A673 (cell line): ENCODE measurements around the gene TIMP4. TPM values are rescaled to one million over a fixed set of nuclear protein-coding genes. Genes with fewer than 3 reads are reported as not detected.

ENCODE experiments used
- BruUV-seq: library from RNA; stranded (reverse); fragments of 400-500 nt; replicated peaks from 2 replicates; lab custom pipeline; 2021; lab: Mats Ljungman, UMichigan
- CTCF ChIA-PET: fragments of 300-600 bp; sonication (Branson Sonifier 250); formaldehyde crosslinking; loops from one replicate; lab custom pipeline; 2022; ENCODE audit warnings: antibody characterized with exemption; lab: Charles Lee
- POLR2A ChIA-PET: fragments of 300-600 bp; sonication (Branson Sonifier 250); formaldehyde crosslinking; loops from one replicate; lab custom pipeline; 2022; ENCODE audit warnings: antibody characterized with exemption; ENCODE audit not compliant: low non-redundant PET; lab: Charles Lee
- DNase-seq: peaks from one replicate; pipeline ENCODE4 v3.0.0-alpha.2; 2015; ENCODE audit warnings: low spot score
- H3K27ac ChIP-seq: fragments of 200-600 bp; sonication (generic); 2 replicates; pipeline ENCODE4 v1.5.1; 2016; ENCODE audit warnings: mixed run types, low read depth, mild to moderate bottlenecking, mixed read lengths, antibody characterized with exemption, low read length; ENCODE audit not compliant: poor library complexity, severe bottlenecking
- H3K27me3 ChIP-seq: fragments of 200-600 bp; sonication (generic); replicated peaks from 2 replicates; pipeline ENCODE4 v1.6.1; 2017; ENCODE audit warnings: mixed run types, low read depth, mild to moderate bottlenecking, mixed read lengths, antibody characterized with exemption, low read length; ENCODE audit not compliant: insufficient read depth, poor library complexity
- H3K36me3 ChIP-seq: fragments of 200-600 bp; sonication (generic); 2 replicates; pipeline ENCODE4 v1.6.1; 2016; ENCODE audit warnings: mixed run types, mild to moderate bottlenecking, mixed read lengths, antibody characterized with exemption, low read length; ENCODE audit not compliant: insufficient read depth, poor library complexity, severe bottlenecking
- H3K4me1 ChIP-seq: fragments of 200-600 bp; sonication (generic); 2 replicates; pipeline ENCODE4 v1.6.1; 2017; ENCODE audit warnings: mixed run types, mild to moderate bottlenecking, mixed read lengths, antibody characterized with exemption, low read length; ENCODE audit not compliant: insufficient read depth, poor library complexity, severe bottlenecking
- H3K4me3 ChIP-seq: fragments of 200-600 bp; sonication (generic); 2 replicates; pipeline ENCODE4 v1.5.1; 2016; ENCODE audit warnings: low read depth, mixed run types, mild to moderate bottlenecking, mixed read lengths, low read length; ENCODE audit not compliant: poor library complexity, severe bottlenecking
- H3K9me3 ChIP-seq: fragments of 200-600 bp; sonication (generic); 2 replicates; pipeline ENCODE4 v1.6.1; 2016; ENCODE audit warnings: mixed run types, low read depth, mild to moderate bottlenecking, mixed read lengths, antibody characterized with exemption, low read length; ENCODE audit not compliant: poor library complexity, severe bottlenecking
- CTCF ChIP-seq: fragments of 300-800, 200-600 bp; sonication (generic); conservative IDR thresholded peaks from 2 replicates; pipeline ENCODE4 v1.5.1; 2017; ENCODE audit warnings: low read depth, mild to moderate bottlenecking, antibody characterized with exemption, low read length, moderate library complexity, mixed read lengths
- EZH2 ChIP-seq: fragments of 200-600 bp; sonication (generic); IDR thresholded peaks from 2 replicates; pipeline ENCODE4 v1.6.1; 2017; ENCODE audit warnings: borderline replicate concordance, low read depth, mild to moderate bottlenecking, mixed read lengths, antibody characterized with exemption, low read length; ENCODE audit not compliant: poor library complexity, severe bottlenecking
- intact Hi-C: fragments of 100-400 bp; cut with micrococcal nuclease; formaldehyde crosslinking; loops from one replicate; pipeline ENCODE4 v1.10.0; 2022; ENCODE audit not compliant: unreplicated experiment
- total RNA-seq: library from RNA; stranded (reverse); gene quantifications from 2 replicates; pipeline ENCODE4 v1.2.3, GENCODE V29; 2021

The TIMP4 gene
- total RNA-seq, 1 experiment from 2014 or later = 13.3 TPM

GRCh38 chr3:12188681-12189287 lies 30.1 kb upstream of the TIMP4 start:
- ChIA-PET POLR2A (no interaction called here), CTCF (no interaction called here)

GRCh38 chr3:12188328-12188648 lies 29.6 kb upstream of the TIMP4 start:
- Histone ChIP-seq H3K4me1 (peaks cover 14% of the 10 kb centered on the region), H3K27me3 (no peaks in the 10 kb centered on the region), H3K4me3 (no peak overlapping the region), H3K36me3 (no peaks in the 10 kb centered on the region), H3K27ac (no peak overlapping the region), H3K9me3 (no peaks in the 10 kb centered on the region)
- TF ChIP-seq EZH2 = no peak
- TF ChIP-seq CTCF = no peak
- intact Hi-C loops = no loop called here
- BruUV-seq = no TSS peak
- POLR2A ChIA-PET = no interaction called here
- no peak for DNase-seq
- CTCF ChIA-PET = no interaction called here

More at GRCh38 chr3:12188681-12189287, 30.1 kb upstream of the TIMP4 start:
- no peaks in the 10 kb centered on the region for H3K36me3 ChIP-seq
- H3K27ac ChIP-seq = no peak overlapping the region
- no peaks in the 10 kb centered on the region for H3K27me3 ChIP-seq
- BruUV-seq = no TSS peak
- H3K4me1 ChIP-seq = peaks cover 17% of the 10 kb centered on the region
- peak; percentile 10 for DNase-seq
- intact Hi-C loops = no loop called here
- TF ChIP-seq CTCF (no peak), EZH2 (no peak)
- no peaks in the 10 kb centered on the region for H3K9me3 ChIP-seq
- H3K4me3 ChIP-seq = no peak overlapping the region

DNA sequence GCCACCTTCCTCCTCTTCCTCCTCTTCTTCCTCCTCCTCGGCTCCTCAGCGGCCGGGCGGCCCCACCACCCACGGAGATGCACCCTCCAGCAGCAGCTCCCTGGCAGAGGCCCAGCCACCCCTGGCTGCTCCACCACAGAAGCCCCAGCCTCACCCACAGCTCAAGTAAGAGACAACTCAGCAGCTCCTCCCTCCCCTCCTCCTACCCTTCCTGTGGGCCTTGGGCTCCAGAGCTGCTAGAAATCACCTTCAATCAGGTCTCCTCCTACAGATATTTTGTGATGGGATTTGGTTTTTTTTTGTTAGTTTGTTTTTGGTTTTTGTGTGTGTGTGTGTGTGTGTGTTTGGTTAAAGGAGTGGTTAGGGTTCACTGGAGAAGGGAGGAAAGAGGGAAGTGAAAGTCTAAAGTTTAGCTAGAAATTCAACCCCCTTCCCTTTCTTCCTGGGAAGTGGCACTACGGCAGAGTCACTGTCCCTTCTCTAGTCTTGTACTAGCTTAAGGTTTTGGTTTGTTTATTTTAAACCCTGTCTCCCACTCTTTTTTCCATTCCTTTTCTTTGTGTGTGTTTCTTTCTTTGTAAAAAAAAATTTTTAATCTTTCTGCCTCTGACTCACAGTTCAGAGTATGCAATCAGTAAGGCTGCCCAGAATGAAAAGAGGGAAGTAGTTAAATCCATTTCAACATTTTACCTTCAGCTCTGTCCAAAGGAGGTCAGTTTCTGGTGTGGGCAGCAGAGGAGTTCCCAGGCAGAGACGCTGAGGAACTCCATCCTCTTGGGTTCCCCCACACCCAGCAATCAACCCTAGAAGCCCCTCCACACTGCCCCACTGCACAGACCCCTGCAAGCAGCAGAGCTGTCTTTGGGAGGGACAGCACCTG lies 29.0 kb upstream of the TIMP4 start:
- POLR2A ChIA-PET = no interaction called here

More for the DNA sequence above, 29.0 kb upstream of the TIMP4 start:
- Histone ChIP-seq H3K9me3 (no peaks in the 10 kb centered on the region), H3K4me3 (no peak overlapping the region), H3K36me3 (no peaks in the 10 kb centered on the region), H3K27me3 (no peaks in the 10 kb centered on the region), H3K27ac (no peak overlapping the region), H3K4me1 (peaks cover 14% of the 10 kb centered on the region)
- BruUV-seq = no TSS peak
- TF ChIP-seq EZH2 = no peak
- no peak for TF ChIP-seq CTCF
- DNase-seq = peak; percentile 35
- CTCF ChIA-PET = no interaction called here
- intact Hi-C loops = no loop called here
